ENCODE measurements around the gene TAF1L.

GRCh38 chr9:32581512-32582143, 53.8 kb downstream of the TAF1L start:
- TF ChIP-seq GATA2 (IDR thresholded peaks at IDR 0.05; ENCODE audit: low read depth, low read length) = no peak
- TF ChIP-seq GATA3 (IDR thresholded peaks at IDR 0.05; ENCODE audit: low read depth, low read length) = no peak

Data from SH-SY5Y (cell line).